Large intestine (tissue), 3 donors: ENCODE data around the gene CST1. TPM values are rescaled to one million over a fixed set of nuclear protein-coding genes. Genes with fewer than 3 reads are reported as not detected.
A peak's percentile ranks its signal among the peaks of the same experiment; 100 is the strongest.
"Not testable (repeated sequence)": the region's sequence is repeated elsewhere in the genome, so short reads cannot be mapped to it uniquely, and the experiment has no call there.

Experiments used
- DNase-seq, 2 donors: peaks; one replicate each; pipeline versions ENCODE4 v3.0.0 to v3.0.0-alpha.2; 2013
- H3K27ac ChIP-seq: one replicate; pipeline ENCODE4 v1.5.1; 2013; ENCODE audit warnings: low read length
- H3K27me3 ChIP-seq: 2 replicates; pipeline ENCODE4 v1.6.1; 2013; ENCODE audit warnings: low read length; ENCODE audit not compliant: control insufficient read depth, insufficient read depth
- H3K36me3 ChIP-seq: 2 replicates; pipeline ENCODE4 v1.6.1; 2013; ENCODE audit warnings: low read length; ENCODE audit not compliant: control insufficient read depth, insufficient read depth
- H3K4me1 ChIP-seq: one replicate; pipeline ENCODE4 v1.6.1; 2013; ENCODE audit warnings: low read length; ENCODE audit not compliant: control insufficient read depth, insufficient read depth
- H3K4me3 ChIP-seq: one replicate; pipeline ENCODE4 v1.5.1; 2013; ENCODE audit warnings: low read length
- H3K9me3 ChIP-seq: one replicate; pipeline ENCODE4 v1.6.1; 2013; ENCODE audit warnings: mild to moderate bottlenecking, low read depth, low read length, moderate library complexity; ENCODE audit not compliant: control insufficient read depth
- WGBS: methylation state at CpG from one replicate; pipeline ENCODE4 v1.1.5; 2013; ENCODE audit warnings: low lambda C conversion rate; ENCODE audit not compliant: insufficient coverage; 5-methylcytosine and 5-hydroxymethylcytosine counted together
- polyA plus RNA-seq: library from polyadenylated mRNA; unstranded; fragments of 120-200 nt; gene quantifications from one replicate; pipeline ENCODE4 v1.2.1, GENCODE V29; 2013

Gene CST1
- polyA plus RNA-seq, 1 donor = not detected

DNA sequence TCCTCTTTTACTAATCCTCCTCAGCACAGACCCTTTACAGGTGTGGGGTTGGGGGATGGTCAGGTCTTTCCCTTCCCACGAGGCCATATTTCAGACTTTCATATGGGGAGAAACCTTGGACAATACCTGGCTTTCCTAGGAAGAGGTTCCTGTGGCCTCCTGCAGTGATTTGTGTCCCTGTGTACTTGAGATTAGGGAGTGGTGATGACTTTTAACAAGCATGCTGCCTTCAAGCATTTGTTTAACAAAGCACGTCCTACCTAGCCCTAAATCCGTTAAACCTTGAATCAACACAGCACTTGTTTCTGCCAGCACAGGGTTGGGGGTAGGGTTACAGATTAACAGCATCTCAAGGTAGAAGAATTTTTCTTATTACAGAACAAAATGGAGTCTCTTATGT, 6.1 kb upstream of the CST1 start:
- H3K27ac ChIP-seq, H3K27me3 ChIP-seq, H3K36me3 ChIP-seq, H3K9me3 ChIP-seq, H3K4me3 ChIP-seq, H3K4me1 ChIP-seq: not testable (repeated sequence)
- peak in 1 of 2 donors; percentile 11 for DNase-seq
- WGBS = no CpG with 5 or more reads among the region's 3 CpGs

- H3K36me3 ChIP-seq, H3K9me3 ChIP-seq, H3K4me3 ChIP-seq, H3K27me3 ChIP-seq, DNase-seq, H3K27ac ChIP-seq, H3K4me1 ChIP-seq: not testable (repeated sequence)
- no CpG with 5 or more reads among the region's 3 CpGs for WGBS
Measured at GRCh38 chr20:23755131-23755611, 4.4 kb upstream of the CST1 start.

DNA sequence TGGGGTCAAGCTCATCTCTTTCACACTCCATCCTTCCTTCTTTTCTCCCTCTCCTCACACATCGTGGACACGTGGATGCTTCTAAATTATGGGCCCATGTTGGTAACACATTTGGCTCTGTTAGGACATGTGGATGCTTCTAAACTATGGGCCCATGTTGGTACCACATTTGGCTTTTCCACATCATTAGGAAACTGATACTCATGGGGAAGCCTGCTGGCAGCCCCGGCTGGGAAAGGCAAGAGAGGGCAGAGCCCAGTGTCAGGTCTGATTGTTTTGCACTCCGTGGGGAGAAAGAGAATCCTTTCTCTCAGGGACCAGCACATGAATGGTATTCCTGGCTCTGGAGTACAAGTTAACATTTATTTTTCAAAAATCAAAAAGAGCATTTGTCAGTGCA, 4.0 kb upstream of the CST1 start:
- no peaks in the 10 kb centered on the region for H3K36me3 ChIP-seq
- H3K4me3 ChIP-seq = no peak overlapping the region
- no peaks in the 10 kb centered on the region for H3K27me3 ChIP-seq
- no peaks in the 10 kb centered on the region for H3K9me3 ChIP-seq
- WGBS = no CpG with 5 or more reads among the region's 4 CpGs
- no peak for DNase-seq
- no peaks in the 10 kb centered on the region for H3K4me1 ChIP-seq
- no peak overlapping the region for H3K27ac ChIP-seq

DNA sequence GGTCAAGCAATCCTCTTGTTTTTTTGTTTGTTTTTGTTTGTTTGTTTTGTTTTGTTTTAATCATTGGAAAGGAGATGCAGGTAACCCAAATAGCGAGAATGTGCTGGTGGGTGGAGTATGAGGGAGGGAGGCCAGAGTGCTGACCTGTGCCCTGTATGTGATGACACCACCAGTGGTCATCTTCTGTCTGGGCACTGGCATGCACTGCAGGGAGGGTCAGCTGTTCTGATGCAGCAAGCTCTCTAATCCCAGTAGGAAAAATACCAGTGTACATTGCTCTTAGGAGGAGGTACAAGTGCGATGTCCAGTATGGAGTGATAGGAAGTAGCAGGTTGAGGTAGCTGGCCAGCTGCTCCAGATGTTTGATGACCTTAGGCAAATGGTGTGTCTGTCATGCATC, 2.9 kb upstream of the CST1 start:
- WGBS = no CpG with 5 or more reads among the region's 2 CpGs
- no peaks in the 10 kb centered on the region for H3K9me3 ChIP-seq
- DNase-seq = no peak
- H3K36me3 ChIP-seq = no peaks in the 10 kb centered on the region
- H3K27ac ChIP-seq = no peak overlapping the region
- H3K27me3 ChIP-seq = no peaks in the 10 kb centered on the region
- H3K4me3 ChIP-seq = no peak overlapping the region
- no peaks in the 10 kb centered on the region for H3K4me1 ChIP-seq

- no CpG with 5 or more reads among the region's 3 CpGs for WGBS
- no peaks in the 10 kb centered on the region for H3K36me3 ChIP-seq
- no peak for DNase-seq
- no peak overlapping the region for H3K27ac ChIP-seq
- H3K27me3 ChIP-seq = no peaks in the 10 kb centered on the region
- no peak overlapping the region for H3K4me3 ChIP-seq
- H3K4me1 ChIP-seq = no peaks in the 10 kb centered on the region
- H3K9me3 ChIP-seq = no peaks in the 10 kb centered on the region
Measured at GRCh38 chr20:23753194-23753548, 2.4 kb upstream of the CST1 start.

DNA sequence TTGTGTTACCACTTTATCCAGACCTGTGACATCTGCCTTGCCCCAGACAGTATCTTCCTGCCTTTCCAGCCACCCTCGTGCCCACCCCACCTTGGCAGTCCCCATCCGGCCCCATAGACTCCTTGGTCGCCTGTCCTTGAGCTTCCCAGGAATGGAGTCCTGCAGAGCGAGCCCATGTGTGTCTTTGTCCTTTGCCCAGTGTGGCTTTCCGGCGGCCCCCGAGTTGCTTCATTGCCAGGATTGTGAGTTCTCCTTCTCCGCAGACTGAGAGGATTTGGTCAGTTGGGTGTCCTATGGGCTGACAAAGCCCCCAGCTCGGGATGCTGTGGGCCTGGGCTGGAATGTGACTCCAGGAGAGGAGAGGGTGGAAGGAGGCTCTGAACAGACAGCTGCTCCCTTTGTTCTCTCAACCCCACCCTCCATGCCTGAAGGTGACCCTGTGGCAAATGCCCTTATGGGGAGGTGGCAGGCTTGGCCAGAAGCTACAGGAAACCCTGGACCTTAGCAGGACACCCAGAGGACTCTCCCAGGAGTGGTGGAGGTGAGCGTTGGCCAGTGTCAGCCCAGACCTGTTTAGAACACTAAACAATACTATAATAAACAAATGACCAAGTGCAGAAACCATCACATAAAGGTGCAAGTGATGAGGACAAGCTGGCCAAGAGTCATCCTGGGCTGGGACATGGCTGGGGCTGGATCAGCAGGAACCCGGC, 1.9 kb upstream of the CST1 start:
- Histone ChIP-seq H3K36me3 (no peaks in the 10 kb centered on the region), H3K4me1 (no peaks in the 10 kb centered on the region), H3K9me3 (no peaks in the 10 kb centered on the region), H3K4me3 (no peak overlapping the region), H3K27me3 (no peaks in the 10 kb centered on the region), H3K27ac (no peak overlapping the region)
- DNase-seq = no peak
- WGBS = no CpG with 5 or more reads among the region's 11 CpGs

DNA sequence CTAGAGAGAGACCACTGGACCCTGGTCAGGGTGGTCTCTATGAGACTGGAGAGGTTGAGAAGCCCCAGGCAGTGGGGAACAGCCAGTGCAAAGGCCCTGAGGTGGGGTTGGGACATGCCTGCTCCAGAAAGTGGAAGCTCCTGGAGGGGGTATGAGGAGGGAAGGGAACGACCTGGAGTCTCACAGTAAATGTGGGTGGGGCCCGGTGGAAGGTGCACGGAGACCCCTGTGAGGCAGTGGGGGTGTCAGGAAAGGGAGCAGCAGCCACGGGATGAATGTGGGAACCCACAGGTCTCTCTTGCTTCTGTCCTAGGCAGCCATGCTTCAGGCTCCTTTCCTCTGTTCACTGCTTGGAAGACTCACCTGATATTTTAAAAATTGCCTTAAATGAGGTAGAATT, 1.3 kb upstream of the CST1 start:
- DNase-seq = no peak
- no peak overlapping the region for H3K4me3 ChIP-seq
- H3K9me3 ChIP-seq = no peaks in the 10 kb centered on the region
- no peaks in the 10 kb centered on the region for H3K27me3 ChIP-seq
- H3K27ac ChIP-seq = no peak overlapping the region
- H3K4me1 ChIP-seq = no peaks in the 10 kb centered on the region
- no peaks in the 10 kb centered on the region for H3K36me3 ChIP-seq
- no CpG with 5 or more reads among the region's 4 CpGs for WGBS

DNA sequence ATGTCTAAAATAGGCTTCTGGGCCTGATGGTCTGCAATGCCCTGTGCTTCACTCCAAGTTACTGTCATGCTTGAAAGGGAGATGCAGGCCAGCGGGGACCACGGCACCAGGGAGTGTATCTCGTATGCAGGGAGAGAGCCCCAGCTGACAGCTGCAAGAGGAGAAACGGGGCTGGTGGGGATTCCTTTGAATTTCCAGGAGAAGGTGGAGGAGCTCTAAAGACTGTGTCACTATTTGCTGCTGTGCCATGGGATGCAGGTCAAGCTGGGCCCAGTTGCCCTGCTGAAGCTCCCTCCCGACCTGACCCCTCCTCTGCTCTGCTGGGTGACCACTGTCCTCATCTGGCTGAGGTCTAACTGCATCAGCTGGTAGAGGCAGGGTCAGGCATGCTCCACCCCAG, 989 bp downstream of the CST1 start:
- DNase-seq = no peak
- Histone ChIP-seq H3K36me3 (no peaks in the 10 kb centered on the region), H3K9me3 (no peaks in the 10 kb centered on the region), H3K4me1 (no peaks in the 10 kb centered on the region), H3K27ac (no peak overlapping the region), H3K4me3 (no peak overlapping the region), H3K27me3 (no peaks in the 10 kb centered on the region)
- WGBS = no CpG with 5 or more reads among the region's 5 CpGs

DNA sequence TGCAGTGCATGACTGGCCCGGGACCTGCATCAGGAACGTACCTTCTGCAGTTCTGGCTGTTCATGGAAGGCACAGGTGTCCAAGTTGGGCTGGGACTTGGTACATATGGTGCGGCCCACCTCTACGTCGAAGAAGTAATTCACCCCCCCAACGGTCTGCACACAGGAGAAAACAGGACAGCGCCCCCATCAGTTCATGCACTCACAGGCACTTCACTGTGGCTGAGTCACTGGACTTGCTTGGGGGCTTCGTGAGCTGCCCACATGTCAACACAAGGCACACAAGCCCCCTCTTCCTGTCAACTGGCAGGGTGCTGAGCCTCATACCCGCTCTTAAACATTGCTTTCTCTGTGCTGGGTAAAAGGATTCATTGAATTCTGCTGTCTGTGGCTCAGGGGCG, 1.8 kb downstream of the CST1 start:
- H3K9me3 ChIP-seq, H3K27me3 ChIP-seq, H3K4me1 ChIP-seq, DNase-seq, H3K4me3 ChIP-seq, H3K36me3 ChIP-seq, H3K27ac ChIP-seq: not testable (repeated sequence)
- 100% methylated on average over 1 of the region's 10 CpGs for WGBS

DNA sequence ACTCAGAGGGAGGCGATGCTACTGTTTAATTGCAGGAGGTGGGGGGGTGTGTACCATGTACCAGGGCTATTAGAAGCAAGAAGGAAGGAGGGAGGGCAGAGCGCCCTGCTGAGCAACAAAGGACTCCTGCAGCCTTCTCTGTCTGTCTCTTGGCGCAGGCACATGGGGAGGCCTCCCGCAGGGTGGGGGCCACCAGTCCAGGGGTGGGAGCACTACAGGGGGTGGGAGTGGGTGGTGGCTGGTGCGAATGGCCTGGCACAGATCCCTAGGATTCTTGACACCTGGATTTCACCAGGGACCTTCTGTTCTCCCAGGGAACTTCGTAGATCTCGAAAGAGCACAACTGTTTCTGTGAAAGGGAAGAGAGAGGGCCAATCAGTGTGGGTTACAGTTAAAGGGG, 3.2 kb downstream of the CST1 start:
- no CpG with 5 or more reads among the region's 7 CpGs for WGBS
- H3K4me3 ChIP-seq, H3K9me3 ChIP-seq: not testable (repeated sequence)

GRCh38 chr20:23747092-23747491, 3.6 kb downstream of the CST1 start:
- no CpG with 5 or more reads among the region's 4 CpGs for WGBS
- not testable (repeated sequence) for H3K4me1 ChIP-seq, H3K27ac ChIP-seq, DNase-seq, H3K27me3 ChIP-seq, H3K36me3 ChIP-seq, H3K9me3 ChIP-seq, H3K4me3 ChIP-seq

More for the DNA sequence above, 3.2 kb downstream of the CST1 start:
- H3K27me3 ChIP-seq, H3K4me1 ChIP-seq, H3K27ac ChIP-seq, DNase-seq, H3K36me3 ChIP-seq: not testable (repeated sequence)
